Keratinocyte (primary cell): ENCODE measurements around the gene TLE6. TPM values are rescaled to one million over a fixed set of nuclear protein-coding genes. Genes with fewer than 3 reads are reported as not detected.

Experiments
- DNase-seq: peaks from one replicate; pipeline ENCODE4 v3.0.0-alpha.2; 2011; ENCODE audit warnings: low read depth, missing footprints, low spot score
- FAIRE-seq: peaks from 2 replicates; lab custom pipeline; 2011; peaks lifted over from hg19 to GRCh38; lab: Jason Lieb, UNC
- H2AFZ ChIP-seq: 2 replicates; pipeline ENCODE4 v1.6.0; 2012; ENCODE audit warnings: low read length, control low read depth, inconsistent platforms; ENCODE audit not compliant: control insufficient read depth
- H3K27ac ChIP-seq: 2 replicates; pipeline ENCODE4 v1.5.1; 2011; ENCODE audit warnings: low read length; ENCODE audit not compliant: control insufficient read depth, insufficient read depth
- H3K27me3 ChIP-seq: 3 replicates; pipeline ENCODE4 v1.6.0; 2011; ENCODE audit warnings: low read length; ENCODE audit not compliant: control insufficient read depth, insufficient read depth; ENCODE audit errors: extremely low read depth
- H3K36me3 ChIP-seq, 2 experiments: 2 replicates in 1 of 2; 3 replicates in 1 of 2; pipeline ENCODE4 v1.5.1; 2011; ENCODE audit warnings: low read length in 2 of 2, mild to moderate bottlenecking in 1 of 2; ENCODE audit not compliant: control insufficient read depth in 2 of 2, insufficient read depth in 2 of 2; ENCODE audit errors: extremely low read depth in 1 of 2
- H3K4me1 ChIP-seq: 3 replicates; pipeline ENCODE4 v1.5.1; 2011; ENCODE audit warnings: low read length; ENCODE audit not compliant: control insufficient read depth, insufficient read depth; ENCODE audit errors: extremely low read depth
- H3K4me2 ChIP-seq: 3 replicates; pipeline ENCODE4 v1.6.0; 2011; ENCODE audit warnings: low read depth, low read length; ENCODE audit not compliant: control insufficient read depth, insufficient read depth; ENCODE audit errors: extremely low read depth
- H3K4me3 ChIP-seq, 3 experiments: fragments of 200-600 bp in 1 of 3; sonication (generic) in 1 of 3; 2 replicates in 2 of 3; 3 replicates in 1 of 3; pipeline ENCODE4 v1.5.1; 2011 to 2016; ENCODE audit warnings: low read length in 3 of 3, mild to moderate bottlenecking in 3 of 3, control low read depth in 2 of 3, inconsistent platforms in 1 of 3, low read depth in 1 of 3, mixed read lengths in 1 of 3, mixed run types in 1 of 3, moderate library complexity in 1 of 3; ENCODE audit not compliant: control insufficient read depth in 2 of 3, insufficient read depth in 2 of 3; ENCODE audit errors: extremely low read depth in 1 of 3
- H3K79me2 ChIP-seq: 2 replicates; pipeline ENCODE4 v1.6.0; 2012; ENCODE audit warnings: low read length; ENCODE audit not compliant: control insufficient read depth, insufficient read depth
- H3K9ac ChIP-seq: 3 replicates; pipeline ENCODE4 v1.6.0; 2011; ENCODE audit warnings: low read length; ENCODE audit not compliant: control insufficient read depth, insufficient read depth; ENCODE audit errors: extremely low read depth
- H3K9me1 ChIP-seq: 3 replicates; pipeline ENCODE4 v1.6.0; 2011; ENCODE audit warnings: low read length; ENCODE audit not compliant: control insufficient read depth, insufficient read depth; ENCODE audit errors: extremely low read depth
- H3K9me3 ChIP-seq: 2 replicates; pipeline ENCODE4 v1.5.1; 2012; ENCODE audit warnings: low read depth, low read length; ENCODE audit not compliant: control insufficient read depth
- H4K20me1 ChIP-seq: 3 replicates; pipeline ENCODE4 v1.6.0; 2011; ENCODE audit warnings: low read length; ENCODE audit not compliant: control insufficient read depth, insufficient read depth; ENCODE audit errors: extremely low read depth
- CTCF ChIP-seq, 3 experiments: IDR thresholded peaks in 1 of 3; conservative IDR thresholded peaks in 1 of 3; optimal IDR thresholded peaks in 1 of 3; 2 replicates in 2 of 3; 3 replicates in 1 of 3; pipeline versions ENCODE3 to v1.5.1; 2011; ENCODE audit warnings: low read length in 3 of 3, mild to moderate bottlenecking in 3 of 3, moderate library complexity in 2 of 3, control low read depth in 1 of 3, inconsistent platforms in 1 of 3; ENCODE audit not compliant: insufficient read depth in 2 of 3; ENCODE audit errors: extremely low read depth in 1 of 3
- EZH2 ChIP-seq: IDR thresholded peaks from one replicate; pipeline ENCODE4 v1.6.1; 2012; ENCODE audit warnings: inconsistent platforms, mild to moderate bottlenecking, low read length, moderate library complexity
- dilution Hi-C: fragments of 300-500 bp; cut with MboI; formaldehyde crosslinking; loops from one replicate; pipeline ENCODE4 v1.7.0; 2020; ENCODE audit warnings: low sequenced_read_pairs; ENCODE audit not compliant: extremely low pct_ligation_motif_present
- polyA plus RNA-seq, 5 experiments: library from polyadenylated mRNA; depleted of rRNA in 3 of 5; stranded (reverse) in 3 of 5; stranded (forward) in 1 of 5; unstranded in 1 of 5; fragments of >200 nt; gene quantifications; 1 replicate in 1 of 5; 2 replicates in 3 of 5; 3 replicates in 1 of 5; pipeline versions ENCODE4 v1.2.1 to v1.2.3, GENCODE V29; 2011 to 2012; ENCODE audit warnings: missing spikeins in 2 of 5, low read depth in 1 of 5, low replicate concordance in 1 of 5

The TLE6 gene
- polyA plus RNA-seq, 1 donor (not counting 4 experiments of a cell fraction or from before 2014, with no cell fraction given), result 1.2 TPM

- Histone ChIP-seq H3K9me1 (no peaks in the 10 kb centered on the region), H4K20me1 (no peaks in the 10 kb centered on the region), H3K9me3 (no peaks in the 10 kb centered on the region), H2AFZ (no peak overlapping the region), H3K4me1 (no peaks in the 10 kb centered on the region), H3K4me2 (no peak overlapping the region), H3K4me3 (no peak overlapping the region), H3K79me2 (no peaks in the 10 kb centered on the region), H3K9ac (no peak overlapping the region), H3K27me3 (no peaks in the 10 kb centered on the region), H3K27ac (no peak overlapping the region), H3K36me3 (no peaks in the 10 kb centered on the region)
- DNase-seq (no peak), FAIRE-seq (no peak)
- dilution Hi-C loops, result no loop called here
- TF ChIP-seq EZH2 (no peak), CTCF (optimal IDR thresholded peaks at IDR 0.05 in 1 of 3, IDR thresholded peaks at IDR 0.05 in 1 of 3, conservative IDR thresholded peaks at IDR 0.05 in 1 of 3; ENCODE audit: extremely low read depth in 1 of 3, insufficient read depth in 2 of 3, low read length in 3 of 3) (no peak)
These were observed 38.0 kb downstream of the TLE6 start for GRCh38 chr19:3015126-3016057.

- no peak for FAIRE-seq
- Histone ChIP-seq H3K9me3 (no peaks in the 10 kb centered on the region), H3K79me2 (no peaks in the 10 kb centered on the region), H4K20me1 (no peaks in the 10 kb centered on the region), H2AFZ (no peak overlapping the region), H3K27me3 (no peaks in the 10 kb centered on the region), H3K4me1 (no peaks in the 10 kb centered on the region), H3K4me3 (no peak overlapping the region), H3K27ac (no peak overlapping the region), H3K4me2 (no peak overlapping the region), H3K36me3 (no peaks in the 10 kb centered on the region), H3K9me1 (no peaks in the 10 kb centered on the region), H3K9ac (no peak overlapping the region)
- dilution Hi-C loops, result no loop called here
- no peak for DNase-seq
- TF ChIP-seq EZH2 (no peak), CTCF (optimal IDR thresholded peaks at IDR 0.05 in 1 of 3, IDR thresholded peaks at IDR 0.05 in 1 of 3, conservative IDR thresholded peaks at IDR 0.05 in 1 of 3; ENCODE audit: extremely low read depth in 1 of 3, insufficient read depth in 2 of 3, low read length in 3 of 3) (no peak)
These were observed 40.6 kb downstream of the TLE6 start for GRCh38 chr19:3017923-3018322.
